ENCODE measurements around the gene PRR15.

The PRR15 gene

DNA sequence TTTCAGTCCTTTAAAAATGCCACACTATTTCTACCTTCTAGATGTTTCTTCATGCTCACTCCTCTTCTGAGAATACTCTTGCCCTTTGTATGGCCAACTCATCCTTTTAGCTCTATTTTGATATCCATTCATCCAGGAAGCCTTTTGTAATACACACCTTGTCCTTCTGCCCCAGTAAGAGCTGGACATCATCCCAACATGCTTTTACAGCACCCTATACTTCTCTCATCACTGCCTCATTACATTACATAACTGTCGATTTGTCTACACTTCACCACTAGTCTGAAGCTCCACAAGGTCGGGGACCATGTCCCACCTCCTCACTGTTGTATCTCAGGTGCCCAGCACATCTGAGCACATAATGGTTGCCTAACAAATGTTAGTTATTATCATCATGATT, 29.2 kb downstream of the PRR15 start:
- DNase-seq (ENCODE audit: insufficient read length, low spot score) (no peak), FAIRE-seq (no peak)
- TF ChIP-seq, protein P1, sequence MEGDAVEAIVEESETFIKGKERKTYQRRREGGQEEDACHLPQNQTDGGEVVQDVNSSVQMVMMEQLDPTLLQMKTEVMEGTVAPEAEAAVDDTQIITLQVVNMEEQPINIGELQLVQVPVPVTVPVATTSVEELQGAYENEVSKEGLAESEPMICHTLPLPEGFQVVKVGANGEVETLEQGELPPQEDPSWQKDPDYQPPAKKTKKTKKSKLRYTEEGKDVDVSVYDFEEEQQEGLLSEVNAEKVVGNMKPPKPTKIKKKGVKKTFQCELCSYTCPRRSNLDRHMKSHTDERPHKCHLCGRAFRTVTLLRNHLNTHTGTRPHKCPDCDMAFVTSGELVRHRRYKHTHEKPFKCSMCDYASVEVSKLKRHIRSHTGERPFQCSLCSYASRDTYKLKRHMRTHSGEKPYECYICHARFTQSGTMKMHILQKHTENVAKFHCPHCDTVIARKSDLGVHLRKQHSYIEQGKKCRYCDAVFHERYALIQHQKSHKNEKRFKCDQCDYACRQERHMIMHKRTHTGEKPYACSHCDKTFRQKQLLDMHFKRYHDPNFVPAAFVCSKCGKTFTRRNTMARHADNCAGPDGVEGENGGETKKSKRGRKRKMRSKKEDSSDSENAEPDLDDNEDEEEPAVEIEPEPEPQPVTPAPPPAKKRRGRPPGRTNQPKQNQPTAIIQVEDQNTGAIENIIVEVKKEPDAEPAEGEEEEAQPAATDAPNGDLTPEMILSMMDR (IDR thresholded peaks at IDR 0.05; ENCODE audit: insufficient read depth, missing control alignments) = no peak

DNA sequence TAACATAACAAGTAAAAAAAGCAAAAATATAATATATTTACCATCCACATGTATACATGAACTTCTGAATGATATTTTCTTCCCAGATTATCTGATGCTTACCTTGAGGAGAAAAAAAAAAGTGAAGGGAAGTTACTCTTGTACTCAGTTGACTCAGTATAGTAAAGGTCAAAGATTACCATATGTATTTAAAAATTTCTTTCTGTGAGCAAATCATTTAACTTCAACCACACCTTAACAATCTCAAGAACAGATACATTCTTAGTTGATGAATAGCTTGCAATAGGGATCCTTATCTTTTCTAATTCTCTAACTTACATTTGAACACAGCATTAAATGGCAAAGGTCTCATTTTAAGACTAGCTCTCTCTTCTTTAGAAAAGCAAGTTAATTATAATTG, 29.8 kb downstream of the PRR15 start:
- FAIRE-seq = no peak
- TF ChIP-seq, protein P1 (IDR thresholded peaks at IDR 0.05; ENCODE audit: insufficient read depth, missing control alignments) = no peak
- DNase-seq (ENCODE audit: insufficient read length, low spot score) = no peak

GRCh38 chr7:29596593-29597178, 33.1 kb downstream of the PRR15 start:
- FAIRE-seq = no peak
- TF ChIP-seq, protein P1 (IDR thresholded peaks at IDR 0.05; ENCODE audit: insufficient read depth, missing control alignments) = no peak

DNA sequence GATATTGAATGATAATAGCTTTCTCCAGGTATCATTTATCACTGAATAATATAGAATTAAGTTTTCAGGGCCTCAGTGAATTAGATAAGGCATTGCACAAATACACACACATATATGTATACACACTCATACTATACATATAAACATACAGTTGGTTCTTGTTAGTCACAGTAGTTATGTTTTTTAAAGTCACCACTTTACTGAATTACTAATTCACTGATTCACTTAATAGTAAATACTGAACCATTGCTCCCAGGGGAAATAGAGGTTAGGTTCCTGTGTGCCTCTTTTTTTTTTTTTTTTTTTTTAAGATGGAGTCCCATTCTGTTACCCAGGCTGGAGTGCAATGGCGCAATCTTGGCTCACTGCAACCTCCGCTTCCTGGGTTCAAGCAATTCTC, 33.6 kb downstream of the PRR15 start:
- TF ChIP-seq, protein P1 (IDR thresholded peaks at IDR 0.05; ENCODE audit: insufficient read depth, missing control alignments) = no peak
- DNase-seq (ENCODE audit: insufficient read length, low spot score) (no peak), FAIRE-seq (no peak)

More at GRCh38 chr7:29596593-29597178, 33.1 kb downstream of the PRR15 start:
- DNase-seq (ENCODE audit: insufficient read length, low spot score) = no peak

GRCh38 chr7:29598137-29598536, 34.5 kb downstream of the PRR15 start:
- DNase-seq (ENCODE audit: insufficient read length, low spot score) (no peak), FAIRE-seq (no peak)
- TF ChIP-seq, protein P1 (IDR thresholded peaks at IDR 0.05; ENCODE audit: insufficient read depth, missing control alignments) = no peak

- TF ChIP-seq, protein P1 (IDR thresholded peaks at IDR 0.05; ENCODE audit: insufficient read depth, missing control alignments) = no peak
- FAIRE-seq = no peak
- no peak for DNase-seq (ENCODE audit: insufficient read length, low spot score)
Measured at GRCh38 chr7:29598613-29599012, 35.0 kb downstream of the PRR15 start.

- FAIRE-seq (no peak), DNase-seq (ENCODE audit: insufficient read length, low spot score) (no peak)
- TF ChIP-seq, protein P1 (IDR thresholded peaks at IDR 0.05; ENCODE audit: insufficient read depth, missing control alignments) = no peak
Measured at GRCh38 chr7:29599026-29599425, 35.4 kb downstream of the PRR15 start.
